Measurements from ENCODE around the gene CCDC3.

CCDC3 gene

GRCh38 chr10:12915637-12916168 is 85.8 kb downstream of the CCDC3 start:
- DNase-seq (ENCODE audit: low read depth), result no peak

GRCh38 chr10:12914111-12914510 is 87.4 kb downstream of the CCDC3 start:
- no peak overlapping the region for H3K4me3 ChIP-seq (ENCODE audit: low read length)
- TF ChIP-seq CTCF (conservative IDR thresholded peaks at IDR 0.05; ENCODE audit: low read depth, low read length), result no peak
- DNase-seq (ENCODE audit: low read depth), result no peak

More at GRCh38 chr10:12915637-12916168, 85.8 kb downstream of the CCDC3 start:
- H3K4me3 ChIP-seq (ENCODE audit: low read length), result no peak overlapping the region
- TF ChIP-seq CTCF (conservative IDR thresholded peaks at IDR 0.05; ENCODE audit: low read depth, low read length), result no peak

GRCh38 chr10:12911795-12912194 is 89.7 kb downstream of the CCDC3 start:
- no peak for DNase-seq (ENCODE audit: low read depth)
- TF ChIP-seq CTCF (conservative IDR thresholded peaks at IDR 0.05; ENCODE audit: low read depth, low read length), result no peak
- H3K4me3 ChIP-seq (ENCODE audit: low read length), result no peak overlapping the region

GRCh38 chr10:12910835-12911234 is 90.7 kb downstream of the CCDC3 start:
- H3K4me3 ChIP-seq (ENCODE audit: low read length), result no peak overlapping the region
- TF ChIP-seq CTCF (conservative IDR thresholded peaks at IDR 0.05; ENCODE audit: low read depth, low read length), result no peak
- DNase-seq (ENCODE audit: low read depth), result no peak

- DNase-seq (ENCODE audit: low read depth), result no peak
- no peak overlapping the region for H3K4me3 ChIP-seq (ENCODE audit: low read length)
- no peak for TF ChIP-seq CTCF (conservative IDR thresholded peaks at IDR 0.05; ENCODE audit: low read depth, low read length)
Measured at GRCh38 chr10:12909836-12910185, 91.7 kb downstream of the CCDC3 start.

GRCh38 chr10:12909182-12909835 is 92.2 kb downstream of the CCDC3 start:
- no peak overlapping the region for H3K4me3 ChIP-seq (ENCODE audit: low read length)
- no peak for DNase-seq (ENCODE audit: low read depth)
- TF ChIP-seq CTCF (conservative IDR thresholded peaks at IDR 0.05; ENCODE audit: low read depth, low read length), result no peak

- DNase-seq (ENCODE audit: low read depth), result no peak
- TF ChIP-seq CTCF (conservative IDR thresholded peaks at IDR 0.05; ENCODE audit: low read depth, low read length), result no peak
- no peak overlapping the region for H3K4me3 ChIP-seq (ENCODE audit: low read length)
Measured at GRCh38 chr10:12908773-12909172, 92.7 kb downstream of the CCDC3 start.
